Subcutaneous abdominal adipose tissue (tissue), 5 donors: ENCODE results near the gene FHOD3.

Experiments used
- H3K27ac ChIP-seq: one replicate; pipeline ENCODE4 v1.7.0; 2013; ENCODE audit warnings: low read depth, mild to moderate bottlenecking, inconsistent platforms, low read length, moderate library complexity
- H3K27me3 ChIP-seq, 5 donors: one replicate each; pipeline ENCODE4 v1.7.0; 2013; ENCODE audit warnings: low read length in 5 of 5, inconsistent platforms in 1 of 5; ENCODE audit not compliant: control insufficient read depth in 5 of 5, insufficient read depth in 4 of 5
- H3K36me3 ChIP-seq, 5 donors: one replicate each; pipeline ENCODE4 v1.7.0; 2013; ENCODE audit warnings: low read length in 5 of 5; ENCODE audit not compliant: control insufficient read depth in 5 of 5, insufficient read depth in 5 of 5
- H3K4me1 ChIP-seq, 5 donors: one replicate each; pipeline ENCODE4 v1.7.0; 2013; ENCODE audit warnings: low read length in 5 of 5, mild to moderate bottlenecking in 3 of 5, moderate library complexity in 1 of 5; ENCODE audit not compliant: control insufficient read depth in 5 of 5, insufficient read depth in 5 of 5
- H3K4me3 ChIP-seq, 5 donors: one replicate each; pipeline ENCODE4 v1.7.0; 2013; ENCODE audit warnings: low read length in 5 of 5, low read depth in 1 of 5
- H3K9ac ChIP-seq, 5 donors: one replicate each; pipeline ENCODE4 v1.7.0; 2013; ENCODE audit warnings: low read length in 5 of 5, mild to moderate bottlenecking in 4 of 5, moderate library complexity in 3 of 5
- H3K9me3 ChIP-seq, 5 donors: one replicate each; pipeline ENCODE4 v1.7.0; 2013; ENCODE audit warnings: low read length in 5 of 5; ENCODE audit not compliant: control insufficient read depth in 5 of 5
- donor health status: healthy.
- donor health status: healthy.
- donor health status: healthy.
- donor health status: healthy.
- donor health status: healthy.

Gene FHOD3

DNA sequence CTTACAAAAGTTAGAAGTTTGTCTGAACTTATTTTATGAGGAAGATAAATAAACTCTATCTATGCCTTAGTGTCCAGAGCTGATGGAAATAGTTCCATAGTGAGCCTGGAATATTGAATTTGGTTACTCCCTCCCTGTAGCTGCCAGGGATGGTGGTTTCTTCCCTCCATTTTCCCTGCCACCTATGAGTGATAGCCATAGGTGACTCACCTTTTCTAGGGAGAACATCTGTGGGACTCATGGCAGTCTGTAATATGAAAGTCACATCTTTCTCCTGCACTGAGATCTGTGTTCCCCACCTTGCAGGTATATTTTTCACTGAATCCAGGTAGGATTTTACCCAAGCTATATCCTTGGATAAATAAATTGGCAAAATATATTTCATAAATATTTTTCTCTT is 382.5 kb downstream of the FHOD3 start:
- Histone ChIP-seq H3K4me3 (no peak overlapping the region), H3K4me1 (no peaks in the 10 kb centered on the region), H3K36me3 (no peaks in the 10 kb centered on the region), H3K9me3 (peaks cover 0 to 12% (median 3%) of the 10 kb centered on the region in 5 donors), H3K27me3 (no peaks in the 10 kb centered on the region), H3K27ac (no peak overlapping the region), H3K9ac (no peak overlapping the region)

DNA sequence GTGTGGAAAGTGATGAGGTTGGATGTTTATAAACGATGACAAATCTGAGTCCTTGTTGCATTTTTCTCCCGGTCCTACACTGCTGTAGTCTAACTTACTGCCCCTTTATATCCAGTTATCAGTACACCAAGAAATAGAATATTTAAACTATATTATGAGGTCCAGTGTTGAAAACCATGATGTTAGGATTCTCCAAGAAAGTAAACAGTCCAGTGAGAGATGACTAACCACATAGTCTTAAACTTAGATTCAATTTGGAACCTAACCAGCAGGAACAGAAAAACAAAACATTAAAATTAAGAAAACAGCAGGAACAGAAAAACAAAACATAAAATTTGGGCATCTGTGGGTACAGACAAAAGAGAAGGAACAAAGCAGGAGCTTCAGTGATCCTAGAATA is 388.1 kb downstream of the FHOD3 start:
- Histone ChIP-seq H3K36me3 (no peaks in the 10 kb centered on the region), H3K27me3 (no peaks in the 10 kb centered on the region), H3K27ac (no peak overlapping the region), H3K9ac (no peak overlapping the region), H3K4me3 (no peak overlapping the region), H3K9me3 (peaks cover 0 to 8% (median 0%) of the 10 kb centered on the region in 5 donors), H3K4me1 (no peaks in the 10 kb centered on the region)

DNA sequence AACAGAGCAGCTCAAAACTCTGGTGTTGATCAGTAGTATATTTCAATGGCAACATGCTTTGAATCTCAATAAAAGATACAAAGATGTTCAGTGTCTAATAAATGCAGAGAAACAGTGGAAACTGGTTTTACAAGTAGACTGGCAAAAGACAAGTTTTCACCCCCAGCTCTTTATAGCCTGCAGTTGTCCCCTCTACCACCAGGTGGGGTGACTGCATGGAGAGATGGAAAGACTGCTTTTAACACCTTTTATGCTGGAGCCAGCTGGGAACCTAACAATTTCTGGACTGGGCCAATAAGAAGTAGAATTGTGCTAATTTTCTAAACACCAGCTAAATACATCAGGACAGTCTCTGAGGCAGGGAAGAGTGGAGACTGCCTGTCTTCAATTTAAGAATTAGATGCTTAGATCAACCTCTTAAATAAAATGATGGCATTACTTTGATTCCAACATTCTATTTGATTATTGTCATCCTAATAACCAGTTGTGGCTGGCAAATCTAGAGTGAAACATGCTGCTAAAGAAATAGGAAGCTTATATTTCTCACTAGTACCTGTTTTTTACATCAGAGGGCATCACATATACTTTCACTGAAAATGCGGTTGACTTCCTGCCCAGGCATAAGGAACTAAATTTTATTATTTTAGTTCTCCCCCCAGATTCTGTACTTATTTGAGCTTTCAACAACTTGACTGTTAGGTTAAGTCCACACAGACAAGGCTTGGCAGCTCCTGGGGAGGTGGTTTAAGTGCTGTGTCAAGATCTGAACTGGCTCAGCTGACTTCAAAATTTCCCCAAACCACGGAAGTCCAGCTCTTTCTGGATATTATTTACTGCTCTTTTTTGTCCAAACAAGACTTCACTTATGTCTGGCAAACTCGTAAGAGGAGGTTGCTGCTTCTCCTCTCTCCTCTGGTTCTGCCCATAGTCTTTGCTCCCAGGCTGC is 390.8 kb downstream of the FHOD3 start:
- H3K4me1 ChIP-seq, result no peaks in the 10 kb centered on the region
- H3K36me3 ChIP-seq, result no peaks in the 10 kb centered on the region
- H3K27me3 ChIP-seq, result peaks cover 0 to 7% (median 3%) of the 10 kb centered on the region in 5 donors
- H3K9ac ChIP-seq, result no peak overlapping the region
- no peak overlapping the region for H3K27ac ChIP-seq
- H3K9me3 ChIP-seq, result peaks cover 0 to 8% (median 0%) of the 10 kb centered on the region in 5 donors
- no peak overlapping the region for H3K4me3 ChIP-seq

DNA sequence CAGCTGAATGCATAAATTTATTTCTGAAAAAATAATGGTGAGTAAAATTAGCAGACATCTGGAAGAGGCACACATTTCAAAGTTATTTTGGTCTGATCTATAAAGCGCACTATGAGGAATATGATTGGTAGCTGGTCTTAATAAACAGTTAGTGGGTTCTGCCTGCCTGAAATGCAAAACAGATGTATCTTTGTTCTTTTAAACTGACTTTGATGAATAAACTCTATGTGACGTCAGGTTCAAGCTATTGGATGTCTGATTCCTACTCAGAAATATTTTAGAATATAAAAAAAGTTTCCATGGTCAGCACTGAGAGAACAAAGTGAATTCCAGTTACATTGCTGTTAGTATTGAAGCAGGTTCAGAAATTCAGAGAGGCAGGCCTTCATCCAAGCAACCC is 394.9 kb downstream of the FHOD3 start:
- no peak overlapping the region for H3K9ac ChIP-seq
- no peaks in the 10 kb centered on the region for H3K9me3 ChIP-seq
- H3K4me1 ChIP-seq, result no peaks in the 10 kb centered on the region
- H3K36me3 ChIP-seq, result no peaks in the 10 kb centered on the region
- no peak overlapping the region for H3K4me3 ChIP-seq
- H3K27me3 ChIP-seq, result peaks cover 0 to 10% (median 3%) of the 10 kb centered on the region in 5 donors
- H3K27ac ChIP-seq, result no peak overlapping the region

DNA sequence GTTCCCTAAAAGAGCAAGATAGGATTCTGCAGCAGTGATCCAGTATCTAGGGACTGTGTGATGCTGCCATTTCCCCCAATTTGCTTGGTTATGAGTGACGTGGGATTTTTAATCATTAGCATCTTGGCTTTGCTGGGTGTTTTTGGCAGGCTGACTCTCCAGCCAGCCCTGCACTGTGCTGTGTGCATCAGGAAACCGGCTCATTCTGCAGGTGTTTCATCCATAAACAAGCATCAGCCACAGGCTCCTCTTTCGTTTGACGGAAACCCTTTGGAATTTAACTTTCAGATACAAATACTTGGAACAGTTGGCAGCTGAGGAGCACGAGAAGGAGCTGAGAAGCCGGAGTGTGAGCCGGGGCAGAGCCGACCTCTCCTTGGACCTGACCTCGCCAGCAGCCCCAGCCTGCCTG is 395.4 kb downstream of the FHOD3 start:
- Histone ChIP-seq H3K4me3 (no peak overlapping the region), H3K36me3 (no peaks in the 10 kb centered on the region), H3K27me3 (peaks cover 0 to 10% (median 3%) of the 10 kb centered on the region in 5 donors), H3K9ac (no peak overlapping the region), H3K4me1 (no peaks in the 10 kb centered on the region), H3K27ac (no peak overlapping the region), H3K9me3 (no peaks in the 10 kb centered on the region)

DNA sequence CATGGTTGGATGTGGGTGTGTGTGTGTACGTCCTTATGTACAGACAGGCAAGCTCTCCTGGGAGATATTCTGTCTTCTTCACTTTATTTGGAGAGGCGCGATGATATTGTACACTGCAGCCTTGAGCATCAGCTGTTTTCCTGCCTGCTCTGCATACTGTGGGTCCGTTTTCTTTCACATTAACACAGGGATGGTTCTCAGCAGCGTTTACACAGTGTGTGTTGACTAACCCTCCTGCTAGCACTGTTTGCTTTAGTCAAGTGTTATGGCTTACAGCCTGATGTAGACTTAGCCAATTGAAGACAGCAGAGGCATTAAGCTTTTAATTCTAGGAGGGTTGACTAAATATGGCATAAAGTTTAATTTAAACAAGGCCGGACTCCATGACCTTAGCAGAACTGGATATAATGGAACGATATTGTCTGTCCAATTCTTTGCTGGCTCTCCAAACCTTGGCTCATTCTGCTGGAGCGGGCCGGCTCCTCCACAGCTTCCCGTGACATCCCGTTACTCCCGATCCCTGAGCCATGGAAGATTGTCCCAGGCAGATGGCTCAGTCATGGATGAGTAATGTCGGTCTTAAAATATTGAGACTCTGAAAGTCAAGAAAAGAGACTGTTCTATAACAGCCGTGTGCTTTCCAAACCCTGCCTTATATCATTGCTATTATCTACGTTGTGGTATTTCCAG is 396.6 kb downstream of the FHOD3 start:
- no peak overlapping the region for H3K27ac ChIP-seq
- no peak overlapping the region for H3K9ac ChIP-seq
- peaks cover 0 to 10% (median 3%) of the 10 kb centered on the region in 5 donors for H3K27me3 ChIP-seq
- no peaks in the 10 kb centered on the region for H3K4me1 ChIP-seq
- no peaks in the 10 kb centered on the region for H3K36me3 ChIP-seq
- H3K9me3 ChIP-seq, result no peaks in the 10 kb centered on the region
- no peak overlapping the region for H3K4me3 ChIP-seq

DNA sequence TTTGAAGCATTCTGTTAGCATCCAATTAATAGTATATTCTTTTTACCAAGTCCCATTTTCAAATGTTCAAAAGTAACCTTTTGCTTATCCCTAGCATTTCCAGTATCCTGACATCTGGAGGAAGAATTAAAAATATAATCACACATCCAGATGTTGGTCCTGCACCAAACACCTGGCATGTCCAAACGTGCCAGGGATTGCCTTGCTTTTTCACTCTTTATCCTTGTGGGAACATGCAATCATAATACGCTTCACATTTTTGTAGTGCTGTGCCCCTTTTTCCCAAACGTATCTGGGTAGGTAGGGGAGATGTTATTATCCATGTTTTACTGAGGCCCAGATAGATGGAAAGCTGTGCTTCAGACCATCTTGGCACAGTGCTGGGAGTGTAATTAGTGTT is 398.3 kb downstream of the FHOD3 start:
- Histone ChIP-seq H3K4me3 (no peak overlapping the region), H3K27me3 (peaks cover 0 to 10% (median 3%) of the 10 kb centered on the region in 5 donors), H3K9ac (no peak overlapping the region), H3K4me1 (no peaks in the 10 kb centered on the region), H3K27ac (no peak overlapping the region), H3K36me3 (no peaks in the 10 kb centered on the region), H3K9me3 (no peaks in the 10 kb centered on the region)

DNA sequence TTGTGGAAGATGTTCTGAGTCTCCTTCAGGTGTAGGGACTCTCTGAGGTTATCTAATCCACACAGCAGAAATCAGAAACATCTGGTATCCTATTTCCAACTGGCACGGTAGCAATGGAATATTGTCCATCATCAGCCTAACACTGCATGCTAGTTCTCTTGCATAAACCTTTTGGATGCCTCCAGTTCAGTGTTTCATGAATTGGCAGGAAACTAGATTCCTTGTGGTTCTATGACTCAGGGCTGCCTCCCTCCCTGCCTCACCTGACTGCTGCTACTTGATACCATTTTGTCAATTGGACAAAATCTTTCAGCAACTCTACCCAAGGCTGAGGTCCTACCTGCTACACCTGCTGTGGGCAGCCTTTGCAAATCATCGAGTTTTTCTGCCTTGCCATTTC is 400.4 kb downstream of the FHOD3 start:
- Histone ChIP-seq H3K36me3 (no peaks in the 10 kb centered on the region), H3K4me1 (peaks cover 0 to 8% (median 0%) of the 10 kb centered on the region in 5 donors), H3K9me3 (no peaks in the 10 kb centered on the region), H3K9ac (no peak overlapping the region), H3K4me3 (no peak overlapping the region), H3K27me3 (peaks cover 0 to 6% (median under 1%) of the 10 kb centered on the region in 5 donors), H3K27ac (no peak overlapping the region)

DNA sequence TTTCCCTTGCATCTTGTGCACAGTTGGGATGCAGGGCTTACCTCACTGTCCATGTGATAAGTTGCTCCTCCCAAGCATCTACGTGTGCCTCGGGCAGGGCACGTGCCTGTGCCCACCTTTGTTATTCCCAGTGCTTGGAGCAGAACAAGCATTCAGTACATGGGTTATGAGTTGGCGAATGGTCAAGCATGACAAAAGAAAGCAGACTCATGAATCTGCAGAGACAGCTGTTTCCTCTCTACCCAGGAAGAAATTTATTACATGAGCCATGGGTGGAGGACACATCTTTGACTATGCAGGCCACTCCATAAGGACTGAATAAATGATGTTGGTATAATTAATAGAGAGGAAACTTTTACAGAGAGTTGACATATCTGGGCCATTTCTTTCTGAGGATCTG is 403.4 kb downstream of the FHOD3 start:
- Histone ChIP-seq H3K4me1 (peaks cover 0 to 8% (median 0%) of the 10 kb centered on the region in 5 donors), H3K9me3 (no peaks in the 10 kb centered on the region), H3K4me3 (no peak overlapping the region), H3K27ac (no peak overlapping the region), H3K27me3 (peaks cover 0 to 8% (median 0%) of the 10 kb centered on the region in 5 donors), H3K36me3 (no peaks in the 10 kb centered on the region), H3K9ac (no peak overlapping the region)

DNA sequence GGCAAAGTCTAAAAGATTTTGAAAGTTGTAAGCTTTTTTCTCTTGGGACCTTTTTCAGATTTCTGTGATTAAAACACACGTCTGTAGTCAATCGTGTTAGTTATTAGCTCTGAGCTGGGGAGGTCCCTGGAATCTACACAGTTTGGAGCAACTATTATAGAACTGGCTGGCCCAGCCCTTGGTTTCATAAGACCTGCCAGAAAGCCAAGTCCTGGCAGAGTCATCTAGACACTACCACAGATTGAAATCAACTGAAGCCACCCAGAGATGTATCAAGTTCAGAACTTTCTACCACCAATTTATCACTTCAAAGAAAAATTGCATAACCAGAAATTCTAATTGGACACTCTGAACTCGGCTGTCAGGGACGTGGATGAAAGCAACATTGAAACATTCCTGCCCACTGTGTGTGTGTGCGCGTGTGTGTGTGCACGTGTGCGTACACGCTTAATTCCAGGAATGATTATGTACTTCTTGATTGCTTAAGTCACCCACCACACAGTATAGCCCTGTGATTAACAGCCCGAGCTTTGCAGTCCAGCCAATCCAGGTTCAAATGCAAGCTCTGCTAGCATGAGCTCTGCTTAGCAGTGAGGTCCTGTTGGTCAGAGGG is 405.0 kb downstream of the FHOD3 start:
- no peaks in the 10 kb centered on the region for H3K36me3 ChIP-seq
- H3K9ac ChIP-seq, result no peak overlapping the region
- H3K4me3 ChIP-seq, result no peak overlapping the region
- no peak overlapping the region for H3K27ac ChIP-seq
- peaks cover 0 to 14% (median 0%) of the 10 kb centered on the region in 5 donors for H3K27me3 ChIP-seq
- no peaks in the 10 kb centered on the region for H3K9me3 ChIP-seq
- peaks cover 0 to 8% (median 0%) of the 10 kb centered on the region in 5 donors for H3K4me1 ChIP-seq
